ENCODE data around the gene MS4A8. TPM values are rescaled to one million over a fixed set of nuclear protein-coding genes. Genes with fewer than 3 reads are reported as not detected.

MS4A8 gene
- total and polyA plus RNA-seq, 2 of the 13 experiments (the other 11 are each of a cell fraction or from before 2014, with no cell fraction given): not detected

DNA sequence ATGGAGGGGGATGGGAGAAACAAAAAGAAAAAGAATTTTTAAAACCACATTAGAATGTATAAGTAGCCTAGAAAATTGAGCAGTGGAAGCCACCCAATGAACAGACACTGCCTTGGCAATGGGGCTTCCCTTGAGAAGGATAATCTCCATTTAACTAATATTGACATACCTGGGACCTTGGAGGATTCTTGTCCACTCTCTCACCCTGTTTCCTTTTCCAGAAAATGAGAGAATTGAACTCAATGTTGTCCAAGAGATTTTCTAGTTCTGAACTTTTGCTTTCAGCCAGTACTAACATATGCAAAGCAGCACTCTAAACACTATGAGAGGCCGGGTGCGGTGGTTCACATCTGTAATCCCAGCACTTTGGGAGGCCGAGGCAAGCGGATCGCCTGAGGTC, 524 bp downstream of the MS4A8 start (continued):
- TF ChIP-seq ZFP36 (IDR thresholded peaks at IDR 0.05; ENCODE audit: borderline replicate concordance, low read depth, low read length, partially characterized antibody): no peak
- TF ChIP-seq ZNF468 (CRISPR knock-in tag; IDR thresholded peaks at IDR 0.05): no peak

DNA sequence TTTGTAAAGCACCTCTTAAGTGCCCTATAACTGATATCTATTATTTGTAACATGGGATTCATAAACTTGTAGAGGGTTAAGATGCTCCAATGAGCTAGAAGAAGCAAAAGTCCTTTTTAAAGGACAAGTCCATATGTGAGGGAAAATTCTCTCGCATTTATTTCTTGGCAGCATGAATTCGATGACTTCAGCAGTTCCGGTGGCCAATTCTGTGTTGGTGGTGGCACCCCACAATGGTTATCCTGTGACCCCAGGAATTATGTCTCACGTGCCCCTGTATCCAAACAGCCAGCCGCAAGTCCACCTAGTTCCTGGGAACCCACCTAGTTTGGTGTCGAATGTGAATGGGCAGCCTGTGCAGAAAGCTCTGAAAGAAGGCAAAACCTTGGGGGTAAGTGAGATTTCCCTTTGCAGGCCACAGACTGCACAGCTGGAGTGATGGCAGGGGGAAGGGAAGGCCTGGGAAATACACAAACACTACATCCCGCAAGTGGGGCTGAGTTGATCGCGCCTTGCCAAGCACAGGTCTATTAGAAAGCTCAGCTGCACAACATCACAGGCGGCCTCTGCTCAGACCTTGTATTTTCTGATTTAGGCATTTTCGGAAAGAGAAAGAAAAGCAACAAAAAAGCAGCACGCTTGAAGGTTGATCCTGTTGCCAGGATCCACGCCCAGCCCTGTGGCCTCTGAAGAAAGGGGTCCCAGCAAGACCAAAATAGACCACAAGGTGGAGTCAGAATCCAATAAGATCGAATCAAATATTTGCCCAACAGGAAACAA, 1.5 kb downstream of the MS4A8 start:
- Histone ChIP-seq H3K27ac (ENCODE audit: extremely low read length, insufficient read depth, low read length) (no peak overlapping the region), H3K4me3 (replicated peaks in 1 of 3; ENCODE audit: insufficient read depth in 1 of 3, low read depth in 2 of 3, low read length in 3 of 3) (no peak overlapping the region), H3K9ac (ENCODE audit: insufficient read depth, low read depth, low read length) (no peak overlapping the region), H3K4me2 (ENCODE audit: low read depth, low read length) (no peak overlapping the region), H3K27me3 (ENCODE audit: control insufficient read depth in 1 of 2, insufficient read depth in 2 of 2, low read length in 2 of 2) (no peaks in the 10 kb centered on the region), H3K36me3 (replicated peaks in 1 of 2; ENCODE audit: control insufficient read depth in 1 of 2, insufficient read depth in 2 of 2, low read length in 2 of 2) (no peaks in the 10 kb centered on the region), H3K79me2 (ENCODE audit: insufficient read depth, low read length) (no peaks in the 10 kb centered on the region), H3K9me3 (ENCODE audit: low read length) (no peaks in the 10 kb centered on the region), H4K20me1 (ENCODE audit: insufficient read depth, low read length) (no peaks in the 10 kb centered on the region), H2AFZ (ENCODE audit: low read length) (no peak overlapping the region), H3K4me1 (ENCODE audit: insufficient read depth, low read length) (no peaks in the 10 kb centered on the region)
- TF ChIP-seq ZNF431 (CRISPR knock-in tag; IDR thresholded peaks at IDR 0.05; ENCODE audit: borderline replicate concordance, low read depth): no peak
- peak; percentile 61; the same call in 1 of the 2 replicates for TF ChIP-seq MAFF (IDR thresholded peaks at IDR 0.05; ENCODE audit: low read depth, low read length)
- TF ChIP-seq MAFK (conservative IDR thresholded peaks at IDR 0.05 in 1 of 2, IDR thresholded peaks at IDR 0.05 in 1 of 2; ENCODE audit: low read length in 2 of 2): peak; percentile 71 to 81
- no peak for TF ChIP-seq NFIC (IDR thresholded peaks at IDR 0.05; ENCODE audit: low read length)
- TF ChIP-seq STAG1 (CRISPR knock-in tag; IDR thresholded peaks at IDR 0.05): 0 out of 2 replicates have a peak, but pooled peaks have one; percentile 22
- TF ChIP-seq CREM (IDR thresholded peaks at IDR 0.05): no peak
- no peak for TF ChIP-seq CREM (CRISPR knock-in tag; IDR thresholded peaks at IDR 0.05)
- TF ChIP-seq, protein P1, sequence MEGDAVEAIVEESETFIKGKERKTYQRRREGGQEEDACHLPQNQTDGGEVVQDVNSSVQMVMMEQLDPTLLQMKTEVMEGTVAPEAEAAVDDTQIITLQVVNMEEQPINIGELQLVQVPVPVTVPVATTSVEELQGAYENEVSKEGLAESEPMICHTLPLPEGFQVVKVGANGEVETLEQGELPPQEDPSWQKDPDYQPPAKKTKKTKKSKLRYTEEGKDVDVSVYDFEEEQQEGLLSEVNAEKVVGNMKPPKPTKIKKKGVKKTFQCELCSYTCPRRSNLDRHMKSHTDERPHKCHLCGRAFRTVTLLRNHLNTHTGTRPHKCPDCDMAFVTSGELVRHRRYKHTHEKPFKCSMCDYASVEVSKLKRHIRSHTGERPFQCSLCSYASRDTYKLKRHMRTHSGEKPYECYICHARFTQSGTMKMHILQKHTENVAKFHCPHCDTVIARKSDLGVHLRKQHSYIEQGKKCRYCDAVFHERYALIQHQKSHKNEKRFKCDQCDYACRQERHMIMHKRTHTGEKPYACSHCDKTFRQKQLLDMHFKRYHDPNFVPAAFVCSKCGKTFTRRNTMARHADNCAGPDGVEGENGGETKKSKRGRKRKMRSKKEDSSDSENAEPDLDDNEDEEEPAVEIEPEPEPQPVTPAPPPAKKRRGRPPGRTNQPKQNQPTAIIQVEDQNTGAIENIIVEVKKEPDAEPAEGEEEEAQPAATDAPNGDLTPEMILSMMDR (CRISPR knock-in tag; IDR thresholded peaks at IDR 0.05): peak; percentile 39; the same call in 1 of the 2 replicates
- TF ChIP-seq, protein P2, sequence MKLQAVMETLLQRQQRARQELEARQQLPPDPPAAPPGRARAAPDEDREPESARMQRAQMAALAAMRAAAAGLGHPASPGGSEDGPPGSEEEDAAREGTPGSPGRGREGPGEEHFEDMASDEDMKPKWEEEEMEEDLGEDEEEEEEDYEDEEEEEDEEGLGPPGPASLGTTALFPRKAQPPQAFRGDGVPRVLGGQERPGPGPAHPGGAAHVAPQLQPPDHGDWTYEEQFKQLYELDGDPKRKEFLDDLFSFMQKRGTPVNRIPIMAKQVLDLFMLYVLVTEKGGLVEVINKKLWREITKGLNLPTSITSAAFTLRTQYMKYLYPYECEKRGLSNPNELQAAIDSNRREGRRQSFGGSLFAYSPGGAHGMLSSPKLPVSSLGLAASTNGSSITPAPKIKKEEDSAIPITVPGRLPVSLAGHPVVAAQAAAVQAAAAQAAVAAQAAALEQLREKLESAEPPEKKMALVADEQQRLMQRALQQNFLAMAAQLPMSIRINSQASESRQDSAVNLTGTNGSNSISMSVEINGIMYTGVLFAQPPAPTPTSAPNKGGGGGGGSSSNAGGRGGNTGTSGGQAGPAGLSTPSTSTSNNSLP (IDR thresholded peaks at IDR 0.05; ENCODE audit: low read depth, low read length): 0 out of 2 replicates have a peak, but pooled peaks have one; percentile 35
- intact Hi-C loops (cut with micrococcal nuclease; ENCODE audit: unreplicated experiment): no loop called here
- DNase-seq (ENCODE audit: low spot score) (peak; percentile 29), ATAC-seq (peak; percentile 52; the same call in 2 of the 3 replicates), FAIRE-seq (no peak)
- POLR2A ChIA-PET: no interaction called here
- 49% methylated on average over 14 of the region's 14 CpGs for WGBS (ENCODE audit: low lambda C conversion rate)
- in situ Hi-C loops (cut with HindIII; ENCODE audit: extremely low pct_ligation_motif_present, low pct_unique_long_range_greater_than_20kb): no loop called here
- CTCF ChIA-PET (ENCODE audit: low intra/inter-chr PET ratio, low total read pairs): interaction anchor here (1.6 kb wide), 1 partner anchor 56 kb away, joined by 3 read pairs; the partner anchor contains the start of gene MS4A15
- BruUV-seq (replicated peaks): no TSS peak
